Stimulated activated CD4-positive, alpha-beta T cell treated with anti-CD3 and anti-CD28 coated beads, TNF-alpha, amount 100 ng/mL, for 1 hour (primary cell): ENCODE measurements around the gene PABPN1.
"Not testable (repeated sequence)": the region's sequence is repeated elsewhere in the genome, so short reads cannot be mapped to it uniquely, and the experiment has no call there.

ENCODE experiments used
- DNase-seq, 3 donors: peaks; one replicate each; pipeline ENCODE4 v3.0.0-alpha.2; 2020; ENCODE audit warnings: low read depth in 3 of 3, low spot score in 1 of 3

PABPN1 gene

GRCh38 chr14:23301288-23301968 is 19.8 kb upstream of the PABPN1 start:
- peak; percentile 87 to 95 (median 93) for DNase-seq

- DNase-seq = peak in 1 of 3 donors; percentile 18
These were observed 19.3 kb upstream of the PABPN1 start for GRCh38 chr14:23301969-23302289.

- DNase-seq = peak; percentile 67 to 77 (median 74)
These were observed 18.7 kb upstream of the PABPN1 start, which contains the start of gene PPP1R3E for GRCh38 chr14:23302290-23303225. PPP1R3E (minus strand) TSS chr14:23302859; CDS start chr14:23302576, 283 bp downstream.

- no peak for DNase-seq
These were observed 14.7 kb upstream of the PABPN1 start, which contains the start of gene BCL2L2 for GRCh38 chr14:23306412-23307145. BCL2L2 (plus strand) TSS chr14:23306833; CDS start chr14:23307768, 935 bp downstream.

GRCh38 chr14:23307146-23307530 is 14.1 kb upstream of the PABPN1 start:
- no peak for DNase-seq

GRCh38 chr14:23307687-23308644 is 13.3 kb upstream of the PABPN1 start:
- DNase-seq = no peak

GRCh38 chr14:23308721-23309445 is 12.4 kb upstream of the PABPN1 start:
- DNase-seq = no peak

- no peak for DNase-seq
These were observed 10.7 kb upstream of the PABPN1 start for GRCh38 chr14:23310546-23310945.

GRCh38 chr14:23316300-23316699 is 5.0 kb upstream of the PABPN1 start:
- no peak for DNase-seq

GRCh38 chr14:23319746-23320583 is 1.3 kb upstream of the PABPN1 start:
- no peak for DNase-seq

- DNase-seq = peak in 1 of 3 donors; percentile 19
These were observed 603 bp downstream of the PABPN1 start for GRCh38 chr14:23321572-23322547.

- no peak for DNase-seq
These were observed 1.6 kb downstream of the PABPN1 start for GRCh38 chr14:23322568-23323517.

- no peak for DNase-seq
These were observed 2.7 kb downstream of the PABPN1 start for GRCh38 chr14:23323838-23324454.

- DNase-seq = no peak
These were observed 3.2 kb downstream of the PABPN1 start for GRCh38 chr14:23324455-23324846.

GRCh38 chr14:23324993-23325392 is 3.7 kb downstream of the PABPN1 start:
- DNase-seq = no peak

- not testable (repeated sequence) for DNase-seq
These were observed 4.5 kb downstream of the PABPN1 start for GRCh38 chr14:23325746-23326145.
